Natural killer cell (primary cell): ENCODE results near the gene CEACAM19. TPM values are rescaled to one million over a fixed set of nuclear protein-coding genes. Genes with fewer than 3 reads are reported as not detected.

Source experiments
- ATAC-seq, 3 donors: fragments of 150-1000 bp in 2 of 3; fragments of 200-7000 bp in 1 of 3; cut with Tn5 transposase; 1 replicate in 1 of 3; 2 replicates in 2 of 3; pipeline ENCODE4 v1.10.0; 2021; ENCODE audit warnings: mild to moderate bottlenecking in 2 of 3, moderate library complexity in 2 of 3
- DNase-seq, 2 donors: peaks; one replicate each; pipeline versions ENCODE4 v3.0.0 to v3.0.0-alpha.2; 2013 to 2021; ENCODE audit warnings: mixed read lengths in 1 of 2
- H3K27ac ChIP-seq: one replicate; pipeline ENCODE4 v1.5.1; 2013; ENCODE audit warnings: mild to moderate bottlenecking, low read length
- H3K27me3 ChIP-seq: one replicate; pipeline ENCODE4 v1.6.1; 2013; ENCODE audit warnings: low read length; ENCODE audit not compliant: control insufficient read depth, insufficient read depth
- H3K36me3 ChIP-seq: one replicate; pipeline ENCODE4 v1.6.1; 2013; ENCODE audit warnings: low read length; ENCODE audit not compliant: control insufficient read depth, insufficient read depth
- H3K4me1 ChIP-seq: one replicate; pipeline ENCODE4 v1.6.1; 2013; ENCODE audit warnings: low read length; ENCODE audit not compliant: control insufficient read depth, insufficient read depth
- H3K4me3 ChIP-seq: one replicate; pipeline ENCODE4 v1.5.1; 2013; ENCODE audit warnings: low read length
- H3K9me3 ChIP-seq: one replicate; pipeline ENCODE4 v1.6.1; 2013; ENCODE audit warnings: low read length; ENCODE audit not compliant: control insufficient read depth, insufficient read depth
- H3K27ac Mint-ChIP-seq, 2 donors: one replicate each; pipeline ENCODE4 v1.8.0; 2022; ENCODE audit warnings: mild to moderate bottlenecking in 2 of 2, mixed read lengths in 2 of 2, moderate library complexity in 1 of 2
- H3K27me3 Mint-ChIP-seq, 2 donors: one replicate each; pipeline ENCODE4 v1.8.0; 2022; ENCODE audit warnings: low read depth in 2 of 2, mixed read lengths in 2 of 2
- H3K36me3 Mint-ChIP-seq: one replicate; pipeline ENCODE4 v1.8.0; 2022; ENCODE audit warnings: mixed read lengths
- H3K4me1 Mint-ChIP-seq, 2 donors: one replicate each; pipeline ENCODE4 v1.8.0; 2022; ENCODE audit warnings: mixed read lengths in 2 of 2
- H3K4me3 Mint-ChIP-seq: one replicate; pipeline ENCODE4 v1.8.0; 2022; ENCODE audit warnings: mild to moderate bottlenecking, moderate library complexity, mixed read lengths
- H3K9me3 Mint-ChIP-seq, 2 donors: one replicate each; pipeline ENCODE4 v1.8.0; 2022; ENCODE audit warnings: mixed read lengths in 2 of 2
- CTCF ChIP-seq: fragments of 200-600 bp; IDR thresholded peaks from one replicate; pipeline ENCODE4 v1.8.0; 2022; ENCODE audit warnings: antibody characterized with exemption
- WGBS: methylation state at CpG from one replicate; pipeline ENCODE4 v1.1.7; 2013; ENCODE audit warnings: missing lambda C conversion rate; ENCODE audit not compliant: insufficient coverage; 5-methylcytosine and 5-hydroxymethylcytosine counted together
- intact Hi-C: fragments of 100-400 bp; cut with micrococcal nuclease; formaldehyde crosslinking; loops from one replicate; pipeline ENCODE4 v1.14.2; 2022
- total RNA-seq, 4 donors: library from RNA; stranded (reverse); fragments of 120-200 nt in 1 of 4; gene quantifications; one replicate each; pipeline versions ENCODE4 v1.2.3 to v1.2.4, GENCODE V29; 2013 to 2022

CEACAM19 gene
- total RNA-seq, 3 donors from 2014 or later (not counting 1 experiment from before 2014, with no cell fraction given) = 2.6 to 4.1 (median 2.7) TPM

- peak overlapping the region in 1 of 2 donors; percentile 13 for H3K27ac Mint-ChIP-seq
- WGBS = 30% methylated on average over 14 of the region's 14 CpGs
These were observed 39.2 kb downstream of the CEACAM19 start for GRCh38 chr19:44710483-44710882.

GRCh38 chr19:44712864-44713515, 41.7 kb downstream of the CEACAM19 start:
- no peak for DNase-seq
- Histone ChIP-seq H3K27ac (no peak overlapping the region), H3K4me1 (peaks cover 11% of the 10 kb centered on the region), H3K4me3 (no peak overlapping the region), H3K9me3 (peaks cover 5% of the 10 kb centered on the region), H3K27me3 (no peaks in the 10 kb centered on the region), H3K36me3 (no peaks in the 10 kb centered on the region)
- Mint-ChIP-seq H3K36me3 (no peaks in the 10 kb centered on the region), H3K4me3 (no peak overlapping the region), H3K4me1 (peaks cover 8 to 10% of the 10 kb centered on the region in 2 donors), H3K9me3 (peaks cover 0 to 2% of the 10 kb centered on the region in 2 donors), H3K27me3 (no peaks in the 10 kb centered on the region), H3K27ac (no peak overlapping the region)
- TF ChIP-seq CTCF = no peak
- intact Hi-C loops = no loop called here
- WGBS = 67% methylated on average over 2 of the region's 4 CpGs
- no peak for ATAC-seq

More at GRCh38 chr19:44710483-44710882, 39.2 kb downstream of the CEACAM19 start:
- DNase-seq (no peak), ATAC-seq (peak in 1 of 3 donors; percentile 10)
- Histone ChIP-seq H3K27ac (no peak overlapping the region), H3K36me3 (no peaks in the 10 kb centered on the region), H3K27me3 (no peaks in the 10 kb centered on the region), H3K4me1 (peaks cover 11% of the 10 kb centered on the region), H3K9me3 (peaks cover 5% of the 10 kb centered on the region), H3K4me3 (no peak overlapping the region)
- Mint-ChIP-seq H3K4me1 (peaks cover 8 to 10% of the 10 kb centered on the region in 2 donors), H3K4me3 (no peak overlapping the region), H3K36me3 (no peaks in the 10 kb centered on the region), H3K27me3 (no peaks in the 10 kb centered on the region), H3K9me3 (peaks cover 0 to 2% of the 10 kb centered on the region in 2 donors)
- no peak for TF ChIP-seq CTCF
- intact Hi-C loops = no loop called here

GRCh38 chr19:44714597-44715169, 43.4 kb downstream of the CEACAM19 start:
- H3K9me3 ChIP-seq = peaks cover 5% of the 10 kb centered on the region
- WGBS = 100% methylated on average over 1 of the region's 2 CpGs
- DNase-seq (no peak), ATAC-seq (no peak)
- intact Hi-C loops = no loop called here
- no peaks in the 10 kb centered on the region for H3K27me3 ChIP-seq
- no peak overlapping the region for H3K4me3 ChIP-seq
- Mint-ChIP-seq H3K27ac (no peak overlapping the region), H3K4me3 (no peak overlapping the region), H3K36me3 (no peaks in the 10 kb centered on the region), H3K27me3 (no peaks in the 10 kb centered on the region), H3K4me1 (peaks cover 8 to 10% of the 10 kb centered on the region in 2 donors), H3K9me3 (peaks cover 0 to 2% of the 10 kb centered on the region in 2 donors)
- no peak overlapping the region for H3K27ac ChIP-seq
- peaks cover 11% of the 10 kb centered on the region for H3K4me1 ChIP-seq
- TF ChIP-seq CTCF = no peak
- H3K36me3 ChIP-seq = no peaks in the 10 kb centered on the region
